ENCODE results near the gene SOX10. TPM values are rescaled to one million over a fixed set of nuclear protein-coding genes. Genes with fewer than 3 reads are reported as not detected.

The SOX10 gene
- polyA plus RNA-seq, 1 donor from 2014 or later: not detected

DNA sequence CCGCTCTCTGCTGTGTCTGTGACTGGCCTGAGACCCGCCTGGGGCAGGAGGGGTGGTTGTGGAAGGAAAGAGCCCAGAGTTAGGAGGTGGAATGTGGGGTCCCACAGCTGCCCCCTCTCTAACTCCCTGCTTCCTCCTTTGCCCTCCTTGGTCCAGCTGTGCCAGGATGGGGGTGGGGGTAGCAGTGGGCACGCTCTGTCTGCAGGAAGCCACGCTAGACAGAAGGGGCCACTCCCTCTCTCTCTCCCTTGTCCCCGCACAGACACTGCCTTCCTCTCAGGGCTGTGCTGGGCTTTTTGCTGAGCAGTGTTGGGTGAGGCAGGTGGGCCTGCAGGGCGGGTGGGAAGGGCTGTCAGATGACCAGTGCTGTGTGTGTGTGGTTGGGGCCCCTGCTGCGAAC lies 2.0 kb upstream of the SOX10 start:
- H3K27me3 ChIP-seq (ENCODE audit: insufficient read depth, low read depth, low read length): peaks cover 4% of the 10 kb centered on the region
- H3K9me2 ChIP-seq (ENCODE audit: insufficient read depth, low read length): no peaks in the 10 kb centered on the region
- H3K27ac ChIP-seq (ENCODE audit: low read length): no peak overlapping the region
- H3K4me2 ChIP-seq (ENCODE audit: low read length): no peak overlapping the region
- H3F3A ChIP-seq (ENCODE audit: insufficient read depth, low read length, poor library complexity, severe bottlenecking): no peaks in the 10 kb centered on the region
- no peaks in the 10 kb centered on the region for H3K79me2 ChIP-seq (replicated peaks; ENCODE audit: insufficient read depth, low read length)
- no peaks in the 10 kb centered on the region for H3K9me3 ChIP-seq (ENCODE audit: low read length)
- H3K36me3 ChIP-seq (ENCODE audit: insufficient read depth, low read length): no peaks in the 10 kb centered on the region
- no peak overlapping the region for H3K4me3 ChIP-seq (ENCODE audit: low read length)
- H3K9ac ChIP-seq (ENCODE audit: low read length): no peak overlapping the region
- H2AFZ ChIP-seq (ENCODE audit: low read depth, low read length): no peak overlapping the region
- no peaks in the 10 kb centered on the region for H4K20me1 ChIP-seq (ENCODE audit: insufficient read depth)
- TF ChIP-seq EP300 (conservative IDR thresholded peaks at IDR 0.05; ENCODE audit: poor library complexity, severe bottlenecking): no peak
- TF ChIP-seq, protein P1, sequence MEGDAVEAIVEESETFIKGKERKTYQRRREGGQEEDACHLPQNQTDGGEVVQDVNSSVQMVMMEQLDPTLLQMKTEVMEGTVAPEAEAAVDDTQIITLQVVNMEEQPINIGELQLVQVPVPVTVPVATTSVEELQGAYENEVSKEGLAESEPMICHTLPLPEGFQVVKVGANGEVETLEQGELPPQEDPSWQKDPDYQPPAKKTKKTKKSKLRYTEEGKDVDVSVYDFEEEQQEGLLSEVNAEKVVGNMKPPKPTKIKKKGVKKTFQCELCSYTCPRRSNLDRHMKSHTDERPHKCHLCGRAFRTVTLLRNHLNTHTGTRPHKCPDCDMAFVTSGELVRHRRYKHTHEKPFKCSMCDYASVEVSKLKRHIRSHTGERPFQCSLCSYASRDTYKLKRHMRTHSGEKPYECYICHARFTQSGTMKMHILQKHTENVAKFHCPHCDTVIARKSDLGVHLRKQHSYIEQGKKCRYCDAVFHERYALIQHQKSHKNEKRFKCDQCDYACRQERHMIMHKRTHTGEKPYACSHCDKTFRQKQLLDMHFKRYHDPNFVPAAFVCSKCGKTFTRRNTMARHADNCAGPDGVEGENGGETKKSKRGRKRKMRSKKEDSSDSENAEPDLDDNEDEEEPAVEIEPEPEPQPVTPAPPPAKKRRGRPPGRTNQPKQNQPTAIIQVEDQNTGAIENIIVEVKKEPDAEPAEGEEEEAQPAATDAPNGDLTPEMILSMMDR (IDR thresholded peaks at IDR 0.05; ENCODE audit: poor library complexity, severe bottlenecking): no peak
- TF ChIP-seq RAD21 (conservative IDR thresholded peaks at IDR 0.05): no peak
- no peak for TF ChIP-seq MXI1 (conservative IDR thresholded peaks at IDR 0.05; ENCODE audit: poor library complexity, severe bottlenecking)
- TF ChIP-seq POLR2AphosphoS5 (IDR thresholded peaks at IDR 0.05): no peak
- TF ChIP-seq SMC3 (conservative IDR thresholded peaks at IDR 0.05; ENCODE audit: poor library complexity): no peak
- no peak for TF ChIP-seq REST (IDR thresholded peaks at IDR 0.05; ENCODE audit: borderline replicate concordance)
- no peak for TF ChIP-seq TAF1 (IDR thresholded peaks at IDR 0.05; ENCODE audit: low read depth)
- TF ChIP-seq EZH2 (IDR thresholded peaks at IDR 0.05; ENCODE audit: borderline replicate concordance, insufficient read depth, low read length, poor library complexity, severe bottlenecking): no peak

DNA sequence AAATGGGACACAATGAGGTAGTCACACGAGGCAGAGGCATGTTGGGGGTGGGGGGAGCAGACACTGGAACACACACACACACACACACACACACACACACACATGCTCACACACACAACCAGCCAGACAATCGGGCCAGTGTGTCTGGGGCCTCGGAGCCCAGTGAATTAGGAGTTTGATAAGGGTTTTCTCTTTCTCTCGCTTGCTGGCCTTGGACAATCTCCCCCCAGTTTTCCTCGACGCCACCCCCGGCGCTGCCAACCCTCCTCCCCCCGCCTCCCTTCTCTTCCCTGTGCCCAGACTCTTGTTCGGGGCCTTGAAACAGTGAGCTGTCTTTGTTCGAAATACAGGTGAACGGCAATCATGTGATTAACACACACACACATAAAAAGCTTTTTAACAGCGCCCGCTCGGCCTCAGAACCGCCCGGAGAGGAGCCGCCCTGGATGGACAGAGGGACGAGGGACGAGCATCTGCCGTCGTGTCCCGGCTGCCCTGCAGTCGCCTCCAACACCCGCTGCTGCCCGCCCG lies 1.5 kb upstream of the SOX10 start:
- H3K27ac ChIP-seq (ENCODE audit: low read length): no peak overlapping the region

More for the DNA sequence above, 1.5 kb upstream of the SOX10 start:
- Histone ChIP-seq H3K4me2 (ENCODE audit: low read length) (no peak overlapping the region), H3K79me2 (replicated peaks; ENCODE audit: insufficient read depth, low read length) (no peaks in the 10 kb centered on the region), H3K36me3 (ENCODE audit: insufficient read depth, low read length) (no peaks in the 10 kb centered on the region), H2AFZ (ENCODE audit: low read depth, low read length) (no peak overlapping the region), H3K9me2 (ENCODE audit: insufficient read depth, low read length) (no peaks in the 10 kb centered on the region), H3K9me3 (ENCODE audit: low read length) (no peaks in the 10 kb centered on the region), H3F3A (ENCODE audit: insufficient read depth, low read length, poor library complexity, severe bottlenecking) (no peaks in the 10 kb centered on the region), H3K4me3 (ENCODE audit: low read length) (no peak overlapping the region), H3K9ac (ENCODE audit: low read length) (no peak overlapping the region), H4K20me1 (ENCODE audit: insufficient read depth) (no peaks in the 10 kb centered on the region), H3K27me3 (ENCODE audit: insufficient read depth, low read depth, low read length) (peaks cover 4% of the 10 kb centered on the region)
- no peak for TF ChIP-seq REST (IDR thresholded peaks at IDR 0.05; ENCODE audit: borderline replicate concordance)
- TF ChIP-seq EZH2 (IDR thresholded peaks at IDR 0.05; ENCODE audit: borderline replicate concordance, insufficient read depth, low read length, poor library complexity, severe bottlenecking): no peak

Measured in neural cell (in vitro differentiated cells).